HepG2 (cell line): Measurements from ENCODE around the gene LMOD1. TPM values are rescaled to one million over a fixed set of nuclear protein-coding genes. Genes with fewer than 3 reads are reported as not detected.

ENCODE experiments used
- ARID5B ChIP-seq: IDR thresholded peaks from 2 replicates; pipeline ENCODE4 v1.4.0; 2020; ENCODE audit warnings: mild to moderate bottlenecking, missing genetic modification reagents
- ATF6 ChIP-seq: sonication (generic); formaldehyde crosslinking; conservative IDR thresholded peaks from 2 replicates; pipeline ENCODE4 v1.4.0; 2020; ENCODE audit warnings: missing genetic modification reagents
- CBX1 ChIP-seq: IDR thresholded peaks from one replicate; pipeline ENCODE4 v1.6.1; 2016; ENCODE audit warnings: antibody characterized with exemption, low read depth
- DRAP1 ChIP-seq: IDR thresholded peaks from 2 replicates; pipeline ENCODE4 v1.6.1; 2016; ENCODE audit warnings: missing genetic modification reagents, missing compliant biosample characterization
- ERF ChIP-seq: IDR thresholded peaks from 2 replicates; pipeline ENCODE4 v1.6.1; 2018; ENCODE audit warnings: missing biosample characterization, missing genetic modification reagents
- FOXP1 ChIP-seq, 2 experiments: fragments of 450-650 bp in 1 of 2; IDR thresholded peaks; 2 replicates each; pipeline ENCODE4 v1.6.1; 2017 to 2018; ENCODE audit warnings: antibody characterized with exemption in 1 of 2
- GPN1 ChIP-seq: sonication (generic); formaldehyde crosslinking; IDR thresholded peaks from 2 replicates; pipeline ENCODE4 v1.5.1; 2020; ENCODE audit warnings: missing genetic modification reagents, borderline replicate concordance
- MAFF ChIP-seq: IDR thresholded peaks from 2 replicates; pipeline ENCODE4 v1.6.1; 2011; ENCODE audit warnings: low read depth, low read length, improper control_type of control experiment
- MATR3 ChIP-seq: sonication (generic); formaldehyde crosslinking; IDR thresholded peaks from 2 replicates; pipeline ENCODE4 v1.4.0; 2020; ENCODE audit warnings: missing genetic modification reagents
- REXO4 ChIP-seq: sonication (generic); formaldehyde crosslinking; IDR thresholded peaks from 2 replicates; pipeline ENCODE4 v1.8.0; 2022; ENCODE audit warnings: missing genetic modification reagents, mild to moderate bottlenecking, borderline replicate concordance
- TRIM24 ChIP-seq: sonication (generic); formaldehyde crosslinking; IDR thresholded peaks from 2 replicates; pipeline ENCODE4 v1.8.0; 2022; ENCODE audit warnings: mild to moderate bottlenecking, missing genetic modification reagents
- ZEB1 ChIP-seq: IDR thresholded peaks from 2 replicates; pipeline ENCODE4 v1.6.1; 2012; ENCODE audit warnings: mild to moderate bottlenecking, low read depth, inconsistent platforms; ENCODE audit not compliant: insufficient replicate concordance
- ZKSCAN5 ChIP-seq: sonication (generic); formaldehyde crosslinking; IDR thresholded peaks from 2 replicates; pipeline ENCODE4 v1.5.1; 2020; ENCODE audit warnings: mild to moderate bottlenecking, missing genetic modification reagents
- ZMYM3 ChIP-seq: sonication (generic); formaldehyde crosslinking; IDR thresholded peaks from 2 replicates; pipeline ENCODE4 v1.5.1; 2020; ENCODE audit warnings: mild to moderate bottlenecking, missing genetic modification reagents
- ZNF343 ChIP-seq: sonication (generic); formaldehyde crosslinking; IDR thresholded peaks from 2 replicates; pipeline ENCODE4 v1.4.0; 2020; ENCODE audit warnings: mild to moderate bottlenecking, missing genetic modification reagents
- ZNF441 ChIP-seq: sonication (generic); formaldehyde crosslinking; IDR thresholded peaks from 2 replicates; pipeline ENCODE4 v1.7.0; 2021; ENCODE audit warnings: missing genetic modification reagents, borderline replicate concordance
- ZNF7 ChIP-seq: IDR thresholded peaks from 2 replicates; pipeline ENCODE4 v1.6.1; 2016; ENCODE audit warnings: missing biosample characterization, missing genetic modification reagents
- ZNF703 ChIP-seq: sonication (generic); formaldehyde crosslinking; IDR thresholded peaks from 2 replicates; pipeline ENCODE4 v1.5.1; 2020; ENCODE audit warnings: missing genetic modification reagents, mild to moderate bottlenecking, moderate library complexity, borderline replicate concordance
- ZSCAN5A ChIP-seq: sonication (generic); formaldehyde crosslinking; IDR thresholded peaks from 2 replicates; pipeline ENCODE4 v1.8.0; 2022; ENCODE audit warnings: mild to moderate bottlenecking, missing genetic modification reagents, borderline replicate concordance
- polyA plus RNA-seq, 8 experiments: library from polyadenylated mRNA; depleted of rRNA in 3 of 8; stranded (reverse) in 7 of 8; unstranded in 1 of 8; fragments of >200 nt; fragmentation: Illumina TruSeq in 4 of 8; extraction: Trizol in 4 of 8; gene quantifications; 2 replicates each; pipeline versions ENCODE4 v1.2.1 to v1.2.3, GENCODE V29; 2011 to 2016; ENCODE audit warnings: low read depth in 4 of 8, missing spikeins in 1 of 8, mixed read lengths in 1 of 8; ENCODE audit not compliant: insufficient read depth in 1 of 8
- total RNA-seq, 5 experiments: library from RNA; depleted of rRNA; stranded (reverse); fragments of >200 nt; fragmentation: Illumina TruSeq; extraction: Trizol; gene quantifications; 2 replicates each; pipeline ENCODE4 v1.2.3, GENCODE V29; 2016; ENCODE audit warnings: low read depth in 1 of 5

Gene LMOD1
- total and polyA plus RNA-seq, 2 of the 13 experiments (the other 11 are each of a cell fraction or from before 2014, with no cell fraction given), result not detected

- TF ChIP-seq ZNF703, result no peak
- no peak for TF ChIP-seq ZNF343 (CRISPR knock-in tag)
- no peak for TF ChIP-seq ARID5B (CRISPR knock-in tag)
- no peak for TF ChIP-seq MATR3
- no peak for TF ChIP-seq CBX1
- TF ChIP-seq ZNF441 (CRISPR knock-in tag), result no peak
- no peak for TF ChIP-seq ZSCAN5A (CRISPR knock-in tag)
- TF ChIP-seq MAFF, result no peak
- TF ChIP-seq ZEB1, result no peak
- no peak for TF ChIP-seq ZNF7 (CRISPR knock-in tag)
- TF ChIP-seq FOXP1 (IDR thresholded peaks at IDR 0.05), result no peak
- no peak for TF ChIP-seq FOXP1 (CRISPR knock-in tag; IDR thresholded peaks at IDR 0.05)
- no peak for TF ChIP-seq GPN1 (CRISPR knock-in tag)
- no peak for TF ChIP-seq ERF
- no peak for TF ChIP-seq REXO4 (CRISPR knock-in tag)
- TF ChIP-seq TRIM24 (CRISPR knock-in tag), result no peak
- TF ChIP-seq DRAP1 (CRISPR knock-in tag), result no peak; the same call in 1 of the 2 replicates
- no peak for TF ChIP-seq ZKSCAN5 (CRISPR knock-in tag)
- no peak for TF ChIP-seq ZMYM3 (CRISPR knock-in tag)
- TF ChIP-seq ATF6 (CRISPR knock-in tag), result no peak
Measured at GRCh38 chr1:201941420-201942128, 4.8 kb downstream of the LMOD1 start (continued).
